Calu3 (cell line): ENCODE results near the gene MEF2C. TPM values are rescaled to one million over a fixed set of nuclear protein-coding genes. Genes with fewer than 3 reads are reported as not detected.

Experiments used
- BruUV-seq: library from RNA; stranded (reverse); fragments of 400-500 nt; replicated peaks from 2 replicates; lab custom pipeline; 2021; lab: Mats Ljungman, UMichigan
- CTCF ChIA-PET: fragments of 300-600 bp; sonication (Branson Sonifier 250); formaldehyde crosslinking; loops from one replicate; lab custom pipeline; 2022; ENCODE audit warnings: antibody characterized with exemption; lab: Charles Lee
- DNase-seq: peaks from one replicate; pipeline ENCODE4 v3.0.0; 2022
- H3K27ac Mint-ChIP-seq: one replicate; pipeline ENCODE4 v1.8.0; 2022; ENCODE audit warnings: mixed read lengths; ENCODE audit not compliant: unreplicated experiment
- H3K27me3 Mint-ChIP-seq: one replicate; pipeline ENCODE4 v1.8.0; 2022; ENCODE audit warnings: mixed read lengths; ENCODE audit not compliant: unreplicated experiment
- H3K36me3 Mint-ChIP-seq: one replicate; pipeline ENCODE4 v1.8.0; 2022; ENCODE audit warnings: mild to moderate bottlenecking, moderate library complexity, mixed read lengths; ENCODE audit not compliant: insufficient read depth, unreplicated experiment
- H3K4me1 Mint-ChIP-seq: one replicate; pipeline ENCODE4 v1.8.0; 2022; ENCODE audit warnings: mild to moderate bottlenecking, low read depth, mixed read lengths; ENCODE audit not compliant: unreplicated experiment
- H3K4me3 Mint-ChIP-seq: one replicate; pipeline ENCODE4 v1.8.0; 2022; ENCODE audit warnings: mild to moderate bottlenecking, low read depth, moderate library complexity, mixed read lengths; ENCODE audit not compliant: unreplicated experiment
- H3K9me3 Mint-ChIP-seq: one replicate; pipeline ENCODE4 v1.8.0; 2022; ENCODE audit warnings: low read depth, mixed read lengths; ENCODE audit not compliant: unreplicated experiment
- intact Hi-C: fragments of 100-400 bp; cut with micrococcal nuclease; formaldehyde crosslinking; loops from one replicate; pipeline ENCODE4 v1.10.0; 2022; ENCODE audit not compliant: unreplicated experiment
- total RNA-seq: library from RNA; stranded (reverse); gene quantifications from 2 replicates; pipeline ENCODE4 v1.2.3, GENCODE V29; 2022
- TF ChIP-seq, protein P1 (sequence below): fragments of 200-600 bp; IDR thresholded peaks from one replicate; pipeline ENCODE4 v1.8.0; 2022; ENCODE audit warnings: antibody characterized with exemption; ENCODE audit not compliant: unreplicated experiment

The MEF2C gene
- total RNA-seq, 1 experiment from 2014 or later, result 6.1 TPM

DNA sequence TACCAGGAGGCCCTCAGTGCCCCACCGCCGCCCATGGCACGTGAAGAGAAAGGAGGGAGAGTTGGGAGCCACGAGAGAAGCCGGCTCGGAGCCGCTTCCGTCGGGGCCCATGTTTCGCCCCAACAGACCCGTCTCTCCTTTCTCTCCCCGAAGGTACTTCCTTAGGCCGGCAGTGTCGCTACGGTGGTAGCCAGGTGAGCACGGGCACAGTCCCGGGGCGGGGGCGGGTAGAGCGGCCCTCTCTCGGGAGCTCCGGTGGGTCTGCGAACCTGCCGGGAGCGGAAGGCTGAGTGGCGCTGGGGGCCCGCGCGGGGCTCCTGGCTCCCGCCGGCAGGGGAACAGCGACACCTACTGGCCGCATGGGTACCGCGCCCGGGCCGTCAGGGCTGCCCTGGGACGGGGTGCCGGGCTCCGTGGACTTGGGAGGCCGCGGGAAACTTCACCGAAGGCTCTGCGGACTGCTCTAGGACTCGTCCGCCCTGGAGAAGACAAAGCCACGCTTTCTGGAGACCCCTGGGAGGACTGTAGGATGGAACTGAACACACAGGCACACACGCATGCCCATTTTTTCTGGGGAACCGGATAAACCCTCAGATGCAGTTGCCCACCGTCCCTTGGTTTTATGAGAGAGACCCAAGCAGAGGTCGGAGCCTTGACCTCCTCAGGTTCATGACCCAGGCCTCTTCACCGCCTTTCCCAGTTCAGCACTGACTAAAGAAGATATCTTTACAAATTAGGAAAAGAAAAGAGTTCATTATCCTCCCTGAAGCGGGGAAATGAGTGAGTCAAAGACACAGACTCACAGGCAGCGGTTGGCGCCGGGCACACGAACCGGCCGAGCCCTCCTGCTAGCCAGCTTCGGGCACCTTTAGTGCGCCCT lies 202.5 kb downstream of the MEF2C start:
- intact Hi-C loops, result loop anchor here (1.0 kb wide), 1 partner anchor 899 kb away; no protein-coding TSS in a partner anchor
- TF ChIP-seq, protein P1, sequence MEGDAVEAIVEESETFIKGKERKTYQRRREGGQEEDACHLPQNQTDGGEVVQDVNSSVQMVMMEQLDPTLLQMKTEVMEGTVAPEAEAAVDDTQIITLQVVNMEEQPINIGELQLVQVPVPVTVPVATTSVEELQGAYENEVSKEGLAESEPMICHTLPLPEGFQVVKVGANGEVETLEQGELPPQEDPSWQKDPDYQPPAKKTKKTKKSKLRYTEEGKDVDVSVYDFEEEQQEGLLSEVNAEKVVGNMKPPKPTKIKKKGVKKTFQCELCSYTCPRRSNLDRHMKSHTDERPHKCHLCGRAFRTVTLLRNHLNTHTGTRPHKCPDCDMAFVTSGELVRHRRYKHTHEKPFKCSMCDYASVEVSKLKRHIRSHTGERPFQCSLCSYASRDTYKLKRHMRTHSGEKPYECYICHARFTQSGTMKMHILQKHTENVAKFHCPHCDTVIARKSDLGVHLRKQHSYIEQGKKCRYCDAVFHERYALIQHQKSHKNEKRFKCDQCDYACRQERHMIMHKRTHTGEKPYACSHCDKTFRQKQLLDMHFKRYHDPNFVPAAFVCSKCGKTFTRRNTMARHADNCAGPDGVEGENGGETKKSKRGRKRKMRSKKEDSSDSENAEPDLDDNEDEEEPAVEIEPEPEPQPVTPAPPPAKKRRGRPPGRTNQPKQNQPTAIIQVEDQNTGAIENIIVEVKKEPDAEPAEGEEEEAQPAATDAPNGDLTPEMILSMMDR, result peak; percentile 99
- no TSS peak for BruUV-seq
- no peak overlapping the region for H3K27ac Mint-ChIP-seq
- H3K27me3 Mint-ChIP-seq, result peaks cover 12% of the 10 kb centered on the region
- peak; percentile 96 for DNase-seq
- peaks cover 18% of the 10 kb centered on the region for H3K36me3 Mint-ChIP-seq
- CTCF ChIA-PET, result interaction anchor here (0.7 to 2.7 kb wide), 7 partner anchors 10 to 899 kb away, joined by 3 to 25 read pairs (median 4); no protein-coding TSS in a partner anchor
- peaks cover 22% of the 10 kb centered on the region for H3K4me1 Mint-ChIP-seq
- no peaks in the 10 kb centered on the region for H3K9me3 Mint-ChIP-seq
- peak overlapping the region; percentile 65 for H3K4me3 Mint-ChIP-seq

DNA sequence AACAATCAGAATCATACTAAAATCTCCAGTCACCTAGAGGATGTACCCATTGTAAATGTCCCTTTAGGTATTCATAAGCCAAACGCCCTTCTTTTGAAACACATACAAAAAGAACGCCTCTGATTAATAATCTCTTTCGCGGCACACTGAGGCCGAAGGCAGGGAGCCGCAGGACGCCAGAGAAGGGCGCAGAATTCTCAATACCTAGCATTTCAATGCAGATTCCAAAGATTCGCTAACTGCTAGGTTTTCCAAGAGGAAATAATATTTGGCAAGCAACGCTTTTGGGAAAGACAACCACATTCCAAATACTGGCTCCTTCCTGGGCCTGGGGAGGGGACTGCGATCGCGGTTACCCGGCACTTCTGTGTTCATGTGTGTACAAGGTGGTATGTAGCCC lies 203.3 kb downstream of the MEF2C start:
- no peak for DNase-seq
- Mint-ChIP-seq H3K27ac (no peak overlapping the region), H3K27me3 (peaks cover 10% of the 10 kb centered on the region), H3K4me3 (peak overlapping the region; percentile 65), H3K9me3 (no peaks in the 10 kb centered on the region), H3K36me3 (peaks cover 26% of the 10 kb centered on the region), H3K4me1 (peaks cover 28% of the 10 kb centered on the region)
- no TSS peak for BruUV-seq
- CTCF ChIA-PET, result interaction anchor here (0.7 to 2.7 kb wide), 6 partner anchors 11 to 898 kb away, joined by 3 to 25 read pairs (median 4); no protein-coding TSS in a partner anchor
- intact Hi-C loops, result loop anchor here (1.0 to 5.0 kb wide), 2 partner anchors 412 to 898 kb away; partner anchors contain the start of gene TMEM161B
- TF ChIP-seq, protein P1, result no peak

DNA sequence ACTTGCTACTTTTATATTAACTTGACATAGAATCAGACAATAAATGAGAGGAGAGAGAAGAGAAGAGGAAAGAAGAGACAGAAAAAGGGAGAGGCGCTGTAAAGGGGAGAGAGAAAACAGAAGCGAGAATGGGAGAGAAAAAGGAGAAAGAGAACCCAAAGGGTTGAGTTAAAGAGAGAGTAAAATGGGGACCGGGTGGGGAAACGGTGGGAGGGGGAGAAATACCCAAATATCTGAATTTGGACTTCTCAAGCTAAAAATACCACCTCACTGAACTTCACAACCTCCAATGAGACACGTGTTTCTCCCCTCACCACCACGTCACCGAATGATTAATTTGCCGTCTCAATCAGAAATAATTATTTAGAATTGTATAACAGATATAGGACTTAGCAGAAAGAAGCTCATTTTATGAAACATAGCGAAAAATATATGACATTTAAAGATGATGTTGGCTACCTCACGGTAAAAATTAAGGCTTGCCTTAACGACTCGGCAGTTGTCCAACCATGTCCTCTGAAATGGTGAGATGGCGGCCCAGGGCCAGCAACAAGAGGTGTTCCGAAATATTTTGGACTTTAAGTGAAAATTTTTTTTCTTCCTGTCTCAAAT lies 204.1 kb downstream of the MEF2C start:
- no peak overlapping the region for H3K27ac Mint-ChIP-seq
- no TSS peak for BruUV-seq
- H3K4me3 Mint-ChIP-seq, result no peak overlapping the region
- DNase-seq, result no peak
- intact Hi-C loops, result loop anchor here (5.0 kb wide), 1 partner anchor 412 kb away; the partner anchor contains the start of gene TMEM161B
- H3K36me3 Mint-ChIP-seq, result peaks cover 34% of the 10 kb centered on the region
- CTCF ChIA-PET, result no interaction called here
- TF ChIP-seq, protein P1, result no peak
- no peaks in the 10 kb centered on the region for H3K9me3 Mint-ChIP-seq
- peaks cover 31% of the 10 kb centered on the region for H3K4me1 Mint-ChIP-seq
- peaks cover 10% of the 10 kb centered on the region for H3K27me3 Mint-ChIP-seq

DNA sequence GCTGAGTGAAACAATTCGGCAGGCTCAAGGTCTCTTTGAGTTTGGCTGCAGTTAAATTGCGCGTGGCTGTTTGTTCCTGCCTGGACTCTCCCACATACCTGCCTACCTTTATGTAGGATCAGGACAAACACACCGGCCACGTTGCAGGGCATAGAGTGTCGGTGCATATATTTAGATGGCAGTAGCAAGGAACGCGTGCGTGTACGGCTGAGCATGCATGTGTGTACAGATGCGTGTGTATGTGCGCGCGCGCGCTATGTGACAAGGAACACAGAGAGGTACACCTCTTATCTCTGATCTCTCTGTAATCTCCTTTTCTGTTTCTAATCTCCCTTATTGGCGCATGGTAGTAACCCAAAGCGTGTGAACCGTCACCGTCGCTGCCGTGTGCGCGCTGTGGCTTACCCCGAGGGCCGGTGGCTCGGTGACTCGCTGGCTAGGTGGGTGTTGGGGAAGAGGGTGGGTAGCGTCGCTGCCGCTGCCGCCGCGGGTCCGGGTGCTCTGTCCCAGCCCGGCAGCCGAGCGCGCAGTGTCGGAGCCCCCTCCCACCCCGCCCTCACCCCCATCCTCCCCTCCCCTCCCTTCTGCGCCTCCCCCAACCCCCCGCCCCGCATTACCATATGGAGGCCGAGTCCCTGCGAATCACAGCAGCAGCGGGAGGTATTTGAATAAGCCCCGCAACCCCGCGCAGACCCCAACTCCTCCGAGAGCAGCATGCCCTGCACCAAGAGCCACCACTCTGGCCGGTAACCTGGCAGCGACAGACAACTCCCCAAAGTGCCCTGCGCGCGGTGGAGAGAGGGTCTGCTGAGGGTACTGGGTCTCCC lies 204.8 kb downstream of the MEF2C start:
- TF ChIP-seq, protein P1, result no peak
- peaks cover 7% of the 10 kb centered on the region for H3K27me3 Mint-ChIP-seq
- no peak for DNase-seq
- BruUV-seq, result no TSS peak
- peaks cover 37% of the 10 kb centered on the region for H3K4me1 Mint-ChIP-seq
- CTCF ChIA-PET, result no interaction called here
- no peak overlapping the region for H3K27ac Mint-ChIP-seq
- H3K4me3 Mint-ChIP-seq, result peak overlapping the region; percentile 2
- H3K36me3 Mint-ChIP-seq, result peaks cover 37% of the 10 kb centered on the region
- H3K9me3 Mint-ChIP-seq, result no peaks in the 10 kb centered on the region
- intact Hi-C loops, result loop anchor here (5.0 kb wide), 1 partner anchor 411 kb away; the partner anchor contains the start of gene TMEM161B
